ENCODE measurements around the gene TSHZ1. TPM values are rescaled to one million over a fixed set of nuclear protein-coding genes. Genes with fewer than 3 reads are reported as not detected.

The TSHZ1 gene
- total and polyA plus RNA-seq, 2 of the 8 experiments (the other 6 are each of a cell fraction or from before 2014, with no cell fraction given) = 0.03 to 0.32 TPM

DNA sequence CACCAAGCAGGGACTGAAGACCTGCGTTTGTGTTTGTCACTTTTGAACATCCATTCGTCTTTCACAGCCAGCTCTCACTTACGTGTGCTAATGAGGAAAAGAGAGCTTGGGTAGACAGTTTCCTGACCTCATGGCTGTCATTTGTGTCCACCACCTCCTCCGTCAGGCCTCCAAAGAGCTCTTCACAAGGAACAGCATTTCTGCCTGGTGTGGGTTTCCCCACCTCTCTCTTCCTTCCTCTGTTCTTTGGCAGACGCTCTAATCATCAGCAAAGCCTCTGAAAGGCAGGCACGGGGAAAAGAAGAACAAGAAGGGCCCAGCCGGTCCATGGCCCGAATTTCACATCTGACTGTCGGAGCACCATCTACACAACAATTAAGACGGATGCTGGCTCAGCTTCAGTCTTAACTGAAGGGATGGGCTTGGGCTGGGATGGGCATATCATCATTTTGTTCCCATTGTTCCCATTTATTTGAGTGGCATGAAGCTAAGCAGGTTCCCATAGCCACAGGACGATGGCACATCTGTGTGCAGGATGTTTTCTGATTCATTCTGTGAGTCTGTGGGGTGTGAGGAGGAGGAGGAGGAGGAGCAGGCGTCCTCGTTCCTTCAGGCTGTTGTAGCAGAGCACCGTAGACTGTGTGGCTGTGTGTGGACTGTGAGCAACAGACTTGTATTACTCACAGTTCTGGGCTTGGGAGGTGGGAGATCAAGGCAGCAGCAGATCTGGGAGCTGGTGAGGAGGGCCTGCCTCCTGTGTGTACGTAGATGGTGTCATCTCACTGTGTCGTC, 66.4 kb downstream of the TSHZ1 start:
- 78% methylated on average over 13 of the region's 16 CpGs; no CpG with 5 or more reads in 1 of the 2 experiments for WGBS, 2 experiments (ENCODE audit: extremely low coverage in 1 of 2, insufficient coverage in 1 of 2, insufficient read length in 1 of 2, insufficient replicate concordance in 2 of 2, low coverage in 1 of 2, low lambda C conversion rate in 2 of 2, missing lambda C conversion rate in 1 of 2)
- POLR2A ChIA-PET (ENCODE audit: partially characterized antibody) = no interaction called here
- no peak for TF ChIP-seq KDM4A (IDR thresholded peaks at IDR 0.05; ENCODE audit: low read depth, low read length, severe bottlenecking)
- no peak for TF ChIP-seq BRCA1 (IDR thresholded peaks at IDR 0.05; ENCODE audit: low read depth, low read length)
- TF ChIP-seq NRF1 (IDR thresholded peaks at IDR 0.05; ENCODE audit: low read depth, low read length) = no peak
- TF ChIP-seq TAF7 (optimal IDR thresholded peaks at IDR 0.05; ENCODE audit: borderline replicate concordance, low read depth, low read length) = no peak
- TF ChIP-seq POLR2A (IDR thresholded peaks at IDR 0.05; ENCODE audit: control extremely low read depth in 1 of 2, low read depth in 2 of 2, low read length in 2 of 2) = no peak
- no peak for TF ChIP-seq JUND (IDR thresholded peaks at IDR 0.05; ENCODE audit: low read length)
- no peak for TF ChIP-seq CTBP2 (IDR thresholded peaks at IDR 0.05; ENCODE audit: borderline replicate concordance, insufficient read depth, insufficient read length, low read length)
- no peak for TF ChIP-seq SIX5 (IDR thresholded peaks at IDR 0.05; ENCODE audit: low read depth, low read length)
- TF ChIP-seq CHD1 (IDR thresholded peaks at IDR 0.05; ENCODE audit: low read depth, low read length) = no peak
- TF ChIP-seq CHD2 (IDR thresholded peaks at IDR 0.05; ENCODE audit: low read length) = no peak
- TF ChIP-seq ZNF274 (IDR thresholded peaks at IDR 0.05; ENCODE audit: borderline replicate concordance, extremely low read depth, low read length) = no peak
- TF ChIP-seq TEAD4 (IDR thresholded peaks at IDR 0.05; ENCODE audit: low read depth, low read length) = no peak
- TF ChIP-seq, protein P1, sequence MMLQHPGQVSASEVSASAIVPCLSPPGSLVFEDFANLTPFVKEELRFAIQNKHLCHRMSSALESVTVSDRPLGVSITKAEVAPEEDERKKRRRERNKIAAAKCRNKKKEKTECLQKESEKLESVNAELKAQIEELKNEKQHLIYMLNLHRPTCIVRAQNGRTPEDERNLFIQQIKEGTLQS (IDR thresholded peaks at IDR 0.05; ENCODE audit: insufficient read depth, low read depth, low read length) = no peak
- TF ChIP-seq TBP (IDR thresholded peaks at IDR 0.05; ENCODE audit: low read depth, low read length) = no peak

More for the DNA sequence above, 66.4 kb downstream of the TSHZ1 start:
- CTCF ChIA-PET (ENCODE audit: partially characterized antibody) = no interaction called here
- Histone ChIP-seq H2BK20ac (ENCODE audit: low read length) (no peak overlapping the region), H3K23me2 (ENCODE audit: low read depth, low read length) (no peaks in the 10 kb centered on the region), H3K79me2 (ENCODE audit: control insufficient read depth in 1 of 2, insufficient read depth in 2 of 2, low read length in 2 of 2) (no peaks in the 10 kb centered on the region), H4K91ac (replicated peaks; ENCODE audit: insufficient read length, low read length) (peak overlapping the region; percentile 13), H3K27ac (ENCODE audit: low read depth, low read length) (no peak overlapping the region), H3K9me3 (ENCODE audit: insufficient read depth in 2 of 2, low read depth in 1 of 2, low read length in 1 of 2) (no peaks in the 10 kb centered on the region), H3K4ac (replicated peaks; ENCODE audit: insufficient read length, low read depth, low read length) (no peak overlapping the region), H3K18ac (ENCODE audit: extremely low read depth, low read length) (no peak overlapping the region), H2AFZ (ENCODE audit: low read length) (0 out of 2 replicates have a peak overlapping the region, but pooled peaks have one; percentile 9), H2BK12ac (ENCODE audit: low read depth, low read length) (no peak overlapping the region), H3K4me2 (ENCODE audit: insufficient read depth in 1 of 2, low read depth in 2 of 2, low read length in 2 of 2) (no peak overlapping the region), H3K4me3 (ENCODE audit: extremely low read depth in 1 of 4, insufficient read depth in 2 of 4, low read depth in 3 of 4, low read length in 4 of 4) (no peak overlapping the region), H3K23ac (ENCODE audit: insufficient read length) (no peak overlapping the region), H2AK5ac (ENCODE audit: low read depth, low read length) (no peak overlapping the region), H4K5ac (ENCODE audit: insufficient read length, low read depth, low read length) (no peak overlapping the region), H3K9ac (replicated peaks in 1 of 4; ENCODE audit: extremely low read depth in 1 of 4, low read depth in 3 of 4, low read length in 3 of 4) (no peak overlapping the region), H3K27me3 (replicated peaks in 1 of 4; ENCODE audit: control insufficient read depth in 3 of 4, extremely low read depth in 1 of 4, insufficient read depth in 3 of 4, low read length in 3 of 4) (no peaks in the 10 kb centered on the region), H3K36me3 (ENCODE audit: control insufficient read depth in 2 of 4, insufficient read depth in 4 of 4, low read length in 3 of 4) (no peaks in the 10 kb centered on the region), H3K4me1 (replicated peaks in 1 of 4; ENCODE audit: control insufficient read depth in 3 of 4, insufficient read depth in 4 of 4, low read length in 3 of 4) (peaks cover 0 to 3% (median 1%) of the 10 kb centered on the region in 4 experiments; a peak in 5 of 7 replicates), H3K14ac (ENCODE audit: insufficient read length) (no peak overlapping the region), H2BK5ac (ENCODE audit: low read depth, low read length) (no peak overlapping the region), H2BK120ac (replicated peaks; ENCODE audit: low read depth, low read length) (no peak overlapping the region), H3K79me1 (ENCODE audit: low read depth, low read length) (no peaks in the 10 kb centered on the region), H3K56ac (replicated peaks; ENCODE audit: insufficient read length, low read depth, low read length) (no peak overlapping the region), H2BK15ac (ENCODE audit: low read length) (no peak overlapping the region), H4K20me1 (replicated peaks in 1 of 2; ENCODE audit: control insufficient read depth in 1 of 2, insufficient read depth in 2 of 2, low read length in 2 of 2) (no peaks in the 10 kb centered on the region), H4K8ac (ENCODE audit: extremely low read depth, insufficient read depth, low read length) (no peak overlapping the region)
- FAIRE-seq = no peak
- DNase-seq (ENCODE audit: low read depth in 1 of 2, low spot score in 2 of 2) = no peak
